Gastrocnemius medialis (tissue), 4 donors: ENCODE measurements around the gene LDLRAD3. TPM values are rescaled to one million over a fixed set of nuclear protein-coding genes. Genes with fewer than 3 reads are reported as not detected.
A peak's percentile ranks its signal among the peaks of the same experiment; 100 is the strongest.

ENCODE experiments used
- ATAC-seq, 2 donors: fragments of 150-250 bp; one replicate each; pipeline ENCODE4 v1.9.1; 2016
- DNase-seq, 2 donors: peaks; one replicate each; pipeline ENCODE4 v3.0.0-alpha.2; 2019
- H3K27ac ChIP-seq, 4 donors: fragments of 200-600 bp; sonication (generic); 1 replicate in 1 of 4; 2 replicates in 3 of 4; pipeline ENCODE4 v1.5.1; 2016 to 2018; ENCODE audit warnings: mild to moderate bottlenecking in 2 of 4, moderate library complexity in 1 of 4
- H3K27me3 ChIP-seq, 3 donors: fragments of 200-600 bp; sonication (generic) in 2 of 3; 1 replicate in 1 of 3; 2 replicates in 2 of 3; pipeline versions ENCODE4 v1.5.1 to v1.6.0; 2016 to 2019; ENCODE audit warnings: mild to moderate bottlenecking in 1 of 3, moderate library complexity in 1 of 3
- H3K36me3 ChIP-seq, 2 donors: fragments of 200-600 bp; sonication (generic) in 1 of 2; one replicate each; pipeline ENCODE4 v1.5.1; 2017 to 2018
- H3K4me1 ChIP-seq, 2 donors: fragments of 200-600 bp; sonication (generic) in 1 of 2; one replicate each; pipeline ENCODE4 v1.5.1; 2016 to 2017; ENCODE audit warnings: mild to moderate bottlenecking in 2 of 2
- H3K4me3 ChIP-seq, 4 donors: fragments of 200-600 bp; sonication (generic) in 3 of 4; 1 replicate in 1 of 4; 2 replicates in 3 of 4; pipeline ENCODE4 v1.5.1; 2016 to 2019; ENCODE audit warnings: mild to moderate bottlenecking in 2 of 4
- H3K9me3 ChIP-seq, 3 donors: fragments of 200-600 bp; sonication (generic) in 2 of 3; 1 replicate in 1 of 3; 2 replicates in 2 of 3; pipeline ENCODE4 v1.5.1; 2016 to 2019
- POLR2A ChIP-seq, 2 donors: fragments of 450-650 bp; IDR thresholded peaks; one replicate each; pipeline ENCODE4 v1.6.1; 2017; ENCODE audit warnings: antibody characterized with exemption in 2 of 2, mild to moderate bottlenecking in 2 of 2, moderate library complexity in 2 of 2
- in situ Hi-C, 4 donors: fragments of 200-750 bp; cut with MboI; loops; one replicate each; pipeline versions ENCODE4 v1.15.0 to v1.8.0; 2017; ENCODE audit warnings: low sequenced_read_pairs in 4 of 4
- intact Hi-C: fragments of 100-400 bp; cut with DNase I; formaldehyde crosslinking; loops from one replicate; pipeline ENCODE4 v1.15.1; 2023; ENCODE audit warnings: low total_unique reads
- total RNA-seq, 4 donors: library from RNA; depleted of rRNA; stranded (reverse); fragments of >200 nt; gene quantifications; one replicate each; pipeline versions ENCODE4 v1.1.0 to v1.2.3, GENCODE V29; 2016
- TF ChIP-seq, protein P1 (sequence below), 5 experiments: fragments of 450-650 bp in 3 of 5; fragments of 200-600 bp in 2 of 5; sonication (generic) in 2 of 5; IDR thresholded peaks in 4 of 5; conservative IDR thresholded peaks in 1 of 5; 1 replicate in 4 of 5; 2 replicates in 1 of 5; pipeline ENCODE4 v1.5.1; 2016 to 2019; ENCODE audit warnings: antibody characterized with exemption in 5 of 5, mild to moderate bottlenecking in 3 of 5, moderate library complexity in 3 of 5

Gene LDLRAD3
- total RNA-seq, 4 donors from 2014 or later: 6.1 to 12.8 (median 11.8) TPM

- H3K27me3 ChIP-seq: no peaks in the 10 kb centered on the region
- in situ Hi-C loops: no loop called here
- intact Hi-C loops: no loop called here
- TF ChIP-seq, protein P1, sequence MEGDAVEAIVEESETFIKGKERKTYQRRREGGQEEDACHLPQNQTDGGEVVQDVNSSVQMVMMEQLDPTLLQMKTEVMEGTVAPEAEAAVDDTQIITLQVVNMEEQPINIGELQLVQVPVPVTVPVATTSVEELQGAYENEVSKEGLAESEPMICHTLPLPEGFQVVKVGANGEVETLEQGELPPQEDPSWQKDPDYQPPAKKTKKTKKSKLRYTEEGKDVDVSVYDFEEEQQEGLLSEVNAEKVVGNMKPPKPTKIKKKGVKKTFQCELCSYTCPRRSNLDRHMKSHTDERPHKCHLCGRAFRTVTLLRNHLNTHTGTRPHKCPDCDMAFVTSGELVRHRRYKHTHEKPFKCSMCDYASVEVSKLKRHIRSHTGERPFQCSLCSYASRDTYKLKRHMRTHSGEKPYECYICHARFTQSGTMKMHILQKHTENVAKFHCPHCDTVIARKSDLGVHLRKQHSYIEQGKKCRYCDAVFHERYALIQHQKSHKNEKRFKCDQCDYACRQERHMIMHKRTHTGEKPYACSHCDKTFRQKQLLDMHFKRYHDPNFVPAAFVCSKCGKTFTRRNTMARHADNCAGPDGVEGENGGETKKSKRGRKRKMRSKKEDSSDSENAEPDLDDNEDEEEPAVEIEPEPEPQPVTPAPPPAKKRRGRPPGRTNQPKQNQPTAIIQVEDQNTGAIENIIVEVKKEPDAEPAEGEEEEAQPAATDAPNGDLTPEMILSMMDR (IDR thresholded peaks at IDR 0.05 in 4 of 5, conservative IDR thresholded peaks at IDR 0.05 in 1 of 5): no peak
- TF ChIP-seq POLR2A (IDR thresholded peaks at IDR 0.05): no peak
- peaks cover 13% of the 10 kb centered on the region in 2 donors for H3K4me1 ChIP-seq
- H3K36me3 ChIP-seq: no peaks in the 10 kb centered on the region
- H3K4me3 ChIP-seq: no peak overlapping the region
- DNase-seq (no peak), ATAC-seq (no peak)
- no peak overlapping the region for H3K27ac ChIP-seq
- no peaks in the 10 kb centered on the region for H3K9me3 ChIP-seq
These were observed 9.6 kb upstream of the LDLRAD3 start for GRCh38 chr11:35934271-35934670.

GRCh38 chr11:35934981-35935380, 8.9 kb upstream of the LDLRAD3 start:
- DNase-seq: peak in 1 of 2 donors; percentile 43
- Histone ChIP-seq H3K4me3 (no peak overlapping the region), H3K36me3 (no peaks in the 10 kb centered on the region), H3K27me3 (no peaks in the 10 kb centered on the region), H3K4me1 (peaks cover 13% of the 10 kb centered on the region in 2 donors), H3K27ac (peak overlapping the region in 3 of 4 donors; percentile 56 to 72 (median 56)), H3K9me3 (no peaks in the 10 kb centered on the region)
- intact Hi-C loops: no loop called here
- no peak for TF ChIP-seq POLR2A (IDR thresholded peaks at IDR 0.05)
- TF ChIP-seq, protein P1 (IDR thresholded peaks at IDR 0.05 in 4 of 5, conservative IDR thresholded peaks at IDR 0.05 in 1 of 5): no peak
- ATAC-seq: peak; percentile 76 to 85
- in situ Hi-C loops: no loop called here

GRCh38 chr11:35935390-35935789, 8.5 kb upstream of the LDLRAD3 start:
- H3K9me3 ChIP-seq: no peaks in the 10 kb centered on the region
- in situ Hi-C loops: no loop called here
- H3K27me3 ChIP-seq: no peaks in the 10 kb centered on the region
- H3K4me1 ChIP-seq: peaks cover 13% of the 10 kb centered on the region in 2 donors
- ATAC-seq: peak; percentile 26 to 48
- intact Hi-C loops: no loop called here
- H3K4me3 ChIP-seq: no peak overlapping the region
- no peak for DNase-seq
- peak overlapping the region in 3 of 4 donors; percentile 56 to 72 (median 56) for H3K27ac ChIP-seq
- H3K36me3 ChIP-seq: no peaks in the 10 kb centered on the region
- TF ChIP-seq, protein P1 (IDR thresholded peaks at IDR 0.05 in 4 of 5, conservative IDR thresholded peaks at IDR 0.05 in 1 of 5): no peak
- no peak for TF ChIP-seq POLR2A (IDR thresholded peaks at IDR 0.05)

- no peak for DNase-seq
- Histone ChIP-seq H3K4me1 (peaks cover 13% of the 10 kb centered on the region in 2 donors), H3K9me3 (no peaks in the 10 kb centered on the region), H3K27ac (no peak overlapping the region), H3K4me3 (no peak overlapping the region), H3K27me3 (no peaks in the 10 kb centered on the region), H3K36me3 (no peaks in the 10 kb centered on the region)
- TF ChIP-seq, protein P1 (IDR thresholded peaks at IDR 0.05 in 4 of 5, conservative IDR thresholded peaks at IDR 0.05 in 1 of 5): no peak
- TF ChIP-seq POLR2A (IDR thresholded peaks at IDR 0.05): no peak
- no peak for ATAC-seq
- intact Hi-C loops (no loop called here), in situ Hi-C loops (no loop called here)
These were observed 6.8 kb upstream of the LDLRAD3 start for GRCh38 chr11:35937111-35937510.

DNA sequence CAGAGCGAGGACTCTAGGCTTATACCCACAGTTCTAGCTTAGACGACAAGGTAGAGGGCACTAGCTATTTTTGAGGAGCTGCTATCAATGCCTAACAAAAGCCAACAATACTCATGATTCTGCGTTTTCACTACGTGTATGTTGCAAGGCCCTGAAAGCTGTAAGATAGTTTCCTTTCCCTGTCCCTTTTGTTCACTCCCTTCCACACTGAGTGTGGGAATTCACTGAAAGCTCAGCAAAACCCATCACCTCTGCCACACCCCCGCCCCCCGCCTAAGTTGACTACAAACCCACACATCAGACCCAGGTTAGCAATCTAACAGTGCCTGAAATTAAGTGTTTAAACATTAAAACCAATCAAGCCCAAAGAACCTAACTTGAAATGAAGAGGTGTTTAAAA, 6.2 kb upstream of the LDLRAD3 start:
- intact Hi-C loops: no loop called here
- Histone ChIP-seq H3K4me3 (no peak overlapping the region), H3K27ac (no peak overlapping the region), H3K4me1 (peaks cover 13% of the 10 kb centered on the region in 2 donors), H3K9me3 (no peaks in the 10 kb centered on the region), H3K36me3 (no peaks in the 10 kb centered on the region), H3K27me3 (no peaks in the 10 kb centered on the region)
- in situ Hi-C loops: no loop called here
- TF ChIP-seq, protein P1 (IDR thresholded peaks at IDR 0.05 in 4 of 5, conservative IDR thresholded peaks at IDR 0.05 in 1 of 5): no peak
- no peak for TF ChIP-seq POLR2A (IDR thresholded peaks at IDR 0.05)
- ATAC-seq: no peak
- no peak for DNase-seq
